Karpas-422 (cell line): ENCODE results near the gene SEPTIN10. TPM values are rescaled to one million over a fixed set of nuclear protein-coding genes. Genes with fewer than 3 reads are reported as not detected.

Experiments used
- total RNA-seq: library from RNA; depleted of rRNA; stranded (reverse); fragments of >200 nt; shearing (Covaris generic); gene quantifications from 2 replicates; pipeline ENCODE4 v1.2.3, GENCODE V29; 2014; ENCODE audit warnings: low replicate concordance; rRNA removed

SEPTIN10 gene
- total RNA-seq, 1 experiment from 2014 or later = not detected

Other genes starting within 250 kb of the SEPTIN10 start
- gene SOWAHC, start 398 bp upstream of the SEPTIN10 start, total RNA-seq = not detected in 2 replicates
- gene RGPD5, start 180.3 kb upstream of the SEPTIN10 start, total RNA-seq = 11.4 and 58.4 TPM in 2 replicates